ENCODE measurements around the gene GLP2R.

GLP2R gene

DNA sequence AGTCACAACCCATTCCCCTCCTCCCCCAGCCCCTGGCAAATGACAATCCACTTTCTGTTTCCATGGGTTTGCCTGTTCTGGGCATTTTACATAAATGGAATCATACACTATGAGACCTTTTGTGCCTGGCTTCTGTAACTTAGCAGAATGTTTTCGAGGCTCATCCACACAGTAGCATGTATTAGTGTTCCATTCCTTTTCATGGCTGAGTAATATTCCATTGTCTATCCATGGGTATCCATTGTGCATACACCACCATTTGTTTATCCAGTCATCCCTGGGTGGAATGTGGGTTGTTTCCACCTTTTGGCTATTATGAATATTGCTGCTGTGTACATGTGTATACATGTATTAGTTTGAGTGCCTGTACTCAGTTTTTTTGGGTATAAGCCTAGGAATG lies 113.0 kb downstream of the GLP2R start:
- DNase-seq (ENCODE audit: insufficient read length, low spot score) (no peak), FAIRE-seq (no peak)
- no peak for TF ChIP-seq POLR2A (IDR thresholded peaks at IDR 0.05; ENCODE audit: low read depth, low read length)

- FAIRE-seq (no peak), DNase-seq (ENCODE audit: insufficient read length, low spot score) (no peak)
- TF ChIP-seq POLR2A (IDR thresholded peaks at IDR 0.05; ENCODE audit: low read depth, low read length) = no peak
Observed at GRCh38 chr17:9940841-9941240, 115.1 kb downstream of the GLP2R start.

GRCh38 chr17:9941305-9941704 lies 115.6 kb downstream of the GLP2R start:
- no peak for TF ChIP-seq POLR2A (IDR thresholded peaks at IDR 0.05; ENCODE audit: low read depth, low read length)
- FAIRE-seq (no peak), DNase-seq (ENCODE audit: insufficient read length, low spot score) (no peak)

Data from H54 (cell line).